ENCODE results near the gene PIP. TPM values are rescaled to one million over a fixed set of nuclear protein-coding genes. Genes with fewer than 3 reads are reported as not detected.
A peak's percentile ranks its signal among the peaks of the same experiment; 100 is the strongest.
"Not testable (repeated sequence)": the region's sequence is repeated elsewhere in the genome, so short reads cannot be mapped to it uniquely, and the experiment has no call there.

The PIP gene
- total RNA-seq, 1 experiment from 2014 or later = not detected

- no peaks in the 10 kb centered on the region for H3K4me1 ChIP-seq
- BruUV-seq (replicated peaks) = no TSS peak
- no peaks in the 10 kb centered on the region for H3K27me3 ChIP-seq (replicated peaks; ENCODE audit: control insufficient read depth, insufficient read depth, low read length)
- peaks cover 14% of the 10 kb centered on the region for H3K9me3 ChIP-seq
- no peak for TF ChIP-seq CTCF (IDR thresholded peaks at IDR 0.05; ENCODE audit: insufficient read depth in 1 of 2, low read depth in 1 of 2, low read length in 1 of 2, severe bottlenecking in 1 of 2, unreplicated experiment in 1 of 2)
- no peak overlapping the region for H3K4me3 Mint-ChIP-seq (ENCODE audit: unreplicated experiment)
- H3K4me1 Mint-ChIP-seq (ENCODE audit: low read depth, unreplicated experiment) = no peaks in the 10 kb centered on the region
- no peaks in the 10 kb centered on the region for H3K27me3 Mint-ChIP-seq (ENCODE audit: insufficient read depth, unreplicated experiment)
- POLR2A ChIA-PET = no interaction called here
- no peaks in the 10 kb centered on the region for H3K36me3 Mint-ChIP-seq (ENCODE audit: insufficient read depth, unreplicated experiment)
- CTCF ChIA-PET = no interaction called here
- H3K4me3 ChIP-seq (ENCODE audit: low read depth, low read length) = no peak overlapping the region
- no peak for DNase-seq
- no peaks in the 10 kb centered on the region for H3K36me3 ChIP-seq (ENCODE audit: control insufficient read depth, insufficient read depth, low read length)
- peaks cover 29% of the 10 kb centered on the region for H3K9me3 Mint-ChIP-seq (ENCODE audit: unreplicated experiment)
- no peak overlapping the region for H3K27ac Mint-ChIP-seq (ENCODE audit: unreplicated experiment)
- intact Hi-C loops (cut with micrococcal nuclease; ENCODE audit: unreplicated experiment) = no loop called here
Observed at GRCh38 chr7:143117395-143117794, 14.5 kb upstream of the PIP start.

GRCh38 chr7:143120691-143121405 lies 11.0 kb upstream of the PIP start:
- Histone ChIP-seq H3K4me3 (ENCODE audit: low read depth, low read length) (no peak overlapping the region), H3K27me3 (replicated peaks; ENCODE audit: control insufficient read depth, insufficient read depth, low read length) (no peaks in the 10 kb centered on the region), H3K4me1 (no peaks in the 10 kb centered on the region), H3K9me3 (peaks cover 34% of the 10 kb centered on the region), H3K36me3 (ENCODE audit: control insufficient read depth, insufficient read depth, low read length) (no peaks in the 10 kb centered on the region)
- no peak for TF ChIP-seq CTCF (IDR thresholded peaks at IDR 0.05; ENCODE audit: insufficient read depth in 1 of 2, low read depth in 1 of 2, low read length in 1 of 2, severe bottlenecking in 1 of 2, unreplicated experiment in 1 of 2)
- Mint-ChIP-seq H3K9me3 (ENCODE audit: unreplicated experiment) (peaks cover 18% of the 10 kb centered on the region), H3K36me3 (ENCODE audit: insufficient read depth, unreplicated experiment) (no peaks in the 10 kb centered on the region), H3K27me3 (ENCODE audit: insufficient read depth, unreplicated experiment) (no peaks in the 10 kb centered on the region), H3K4me1 (ENCODE audit: low read depth, unreplicated experiment) (no peaks in the 10 kb centered on the region), H3K27ac (ENCODE audit: unreplicated experiment) (no peak overlapping the region), H3K4me3 (ENCODE audit: unreplicated experiment) (no peak overlapping the region)
- POLR2A ChIA-PET = no interaction called here
- CTCF ChIA-PET = no interaction called here
- no peak for DNase-seq
- intact Hi-C loops (cut with micrococcal nuclease; ENCODE audit: unreplicated experiment) = no loop called here
- no TSS peak for BruUV-seq (replicated peaks)

GRCh38 chr7:143123326-143123725 lies 8.6 kb upstream of the PIP start:
- intact Hi-C loops (cut with micrococcal nuclease; ENCODE audit: unreplicated experiment); H3K27me3 Mint-ChIP-seq (ENCODE audit: insufficient read depth, unreplicated experiment); H3K36me3 ChIP-seq (ENCODE audit: control insufficient read depth, insufficient read depth, low read length); CTCF ChIA-PET; H3K4me1 Mint-ChIP-seq (ENCODE audit: low read depth, unreplicated experiment); H3K4me1 ChIP-seq; H3K4me3 Mint-ChIP-seq (ENCODE audit: unreplicated experiment); POLR2A ChIA-PET; H3K4me3 ChIP-seq (ENCODE audit: low read depth, low read length); H3K27ac Mint-ChIP-seq (ENCODE audit: unreplicated experiment); H3K27me3 ChIP-seq (replicated peaks; ENCODE audit: control insufficient read depth, insufficient read depth, low read length); BruUV-seq (replicated peaks); H3K36me3 Mint-ChIP-seq (ENCODE audit: insufficient read depth, unreplicated experiment): not testable (repeated sequence)
- H3K9me3 Mint-ChIP-seq (ENCODE audit: unreplicated experiment) = peaks cover 26% of the 10 kb centered on the region
- H3K9me3 ChIP-seq = peaks cover 34% of the 10 kb centered on the region
- DNase-seq = peak in 1 of 2 experiments; percentile 5
